GM21367 (cell line): ENCODE results near the gene DOP1A.

ENCODE experiments used
- ATAC-seq: cut with Tn5 transposase; IDR thresholded peaks from one replicate; pipeline ENCODE4 v1.9.1; 2021; ENCODE audit not compliant: unreplicated experiment

Gene DOP1A

GRCh38 chr6:83071023-83071422 lies 3.6 kb downstream of the DOP1A start:
- peak; percentile 52 for ATAC-seq

GRCh38 chr6:83071707-83072106 lies 4.2 kb downstream of the DOP1A start:
- no peak for ATAC-seq

GRCh38 chr6:83072726-83073125 lies 5.3 kb downstream of the DOP1A start:
- ATAC-seq, result no peak

- ATAC-seq, result no peak
Observed at GRCh38 chr6:83073615-83074014, 6.1 kb downstream of the DOP1A start.

- no peak for ATAC-seq
Observed at GRCh38 chr6:83083476-83083875, 16.0 kb downstream of the DOP1A start.

GRCh38 chr6:83086751-83087150 lies 19.3 kb downstream of the DOP1A start:
- ATAC-seq, result peak; percentile 98

- ATAC-seq, result no peak
Observed at GRCh38 chr6:83092756-83093399, 25.4 kb downstream of the DOP1A start.

GRCh38 chr6:83096791-83097190 lies 29.3 kb downstream of the DOP1A start:
- ATAC-seq, result no peak

- ATAC-seq, result no peak
Observed at GRCh38 chr6:83097204-83097603, 29.7 kb downstream of the DOP1A start.

- no peak for ATAC-seq
Observed at GRCh38 chr6:83097675-83098074, 30.2 kb downstream of the DOP1A start.

GRCh38 chr6:83098589-83098988 lies 31.1 kb downstream of the DOP1A start:
- no peak for ATAC-seq

GRCh38 chr6:83108378-83108777 lies 40.9 kb downstream of the DOP1A start:
- ATAC-seq, result no peak

- ATAC-seq, result no peak
Observed at GRCh38 chr6:83113258-83113657, 45.8 kb downstream of the DOP1A start.

- ATAC-seq, result no peak
Observed at GRCh38 chr6:83114164-83114563, 46.7 kb downstream of the DOP1A start.

GRCh38 chr6:83117802-83118201 lies 50.3 kb downstream of the DOP1A start:
- no peak for ATAC-seq

GRCh38 chr6:83119742-83120300 lies 52.4 kb downstream of the DOP1A start:
- no peak for ATAC-seq

- no peak for ATAC-seq
Observed at GRCh38 chr6:83124553-83124952, 57.1 kb downstream of the DOP1A start.

GRCh38 chr6:83125425-83125824 lies 58.0 kb downstream of the DOP1A start:
- ATAC-seq, result no peak

- no peak for ATAC-seq
Observed at GRCh38 chr6:83126223-83126622, 58.8 kb downstream of the DOP1A start.

GRCh38 chr6:83126807-83127206 lies 59.3 kb downstream of the DOP1A start:
- ATAC-seq, result no peak

- no peak for ATAC-seq
Observed at GRCh38 chr6:83127258-83127657, 59.8 kb downstream of the DOP1A start.

GRCh38 chr6:83127976-83128375 lies 60.5 kb downstream of the DOP1A start:
- no peak for ATAC-seq

- ATAC-seq, result no peak
Observed at GRCh38 chr6:83132121-83132520, 64.7 kb downstream of the DOP1A start.
